SK-N-SH (cell line): ENCODE data around the gene RABEPK. TPM values are rescaled to one million over a fixed set of nuclear protein-coding genes. Genes with fewer than 3 reads are reported as not detected.
"Not testable (repeated sequence)": the region's sequence is repeated elsewhere in the genome, so short reads cannot be mapped to it uniquely, and the experiment has no call there.

Experiments used
- CTCF ChIA-PET: fragments of 300-600, 350-600 bp; formaldehyde crosslinking; extraction: SDS; loops from one replicate; lab custom pipeline; 2021; lab: Yijun Ruan, JAX
- POLR2A ChIA-PET: fragments of 350-600 bp; sonication (Branson Sonifier 250); formaldehyde crosslinking; extraction: SDS; loops from one replicate; lab custom pipeline; 2020; ENCODE audit warnings: antibody characterized with exemption, inconsistent platforms; lab: Yijun Ruan, JAX
- DNase-seq: peaks from one replicate; pipeline ENCODE4 v3.0.0; 2012
- H2AFZ ChIP-seq: fragments of 200-600 bp; sonication (generic); 2 replicates; pipeline ENCODE4 v1.8.1; 2016; ENCODE audit warnings: antibody characterized with exemption, mild to moderate bottlenecking, low read depth
- H3F3A ChIP-seq: fragments of 200-600 bp; sonication (generic); replicated peaks from 2 replicates; pipeline ENCODE3; 2016; ENCODE audit warnings: antibody characterized with exemption, mild to moderate bottlenecking; ENCODE audit not compliant: insufficient read depth
- H3K27ac ChIP-seq, 2 experiments: fragments of 200-500 bp in 1 of 2; fragments of 200-600 bp in 1 of 2; sonication (Bioruptor generic) in 1 of 2; sonication (generic), shearing (Covaris generic) in 1 of 2; 2 replicates each; pipeline versions ENCODE4 v1.5.1 to v1.6.1; 2014 to 2016; ENCODE audit warnings: low read depth in 2 of 2, inconsistent platforms in 1 of 2, low read length in 1 of 2, mild to moderate bottlenecking in 1 of 2, mixed read lengths in 1 of 2
- H3K27me3 ChIP-seq: fragments of 200-600 bp; sonication (generic), shearing (Covaris generic); 2 replicates; pipeline ENCODE4 v1.6.1; 2016; ENCODE audit warnings: mixed run types; ENCODE audit not compliant: insufficient read depth
- H3K36me3 ChIP-seq, 2 experiments: fragments of 200-500 bp in 1 of 2; fragments of 200-600 bp in 1 of 2; sonication (Bioruptor generic) in 1 of 2; sonication (generic) in 1 of 2; replicated peaks in 1 of 2; 2 replicates each; pipeline versions ENCODE3 to v1.5.1; 2014 to 2016; ENCODE audit warnings: low read length in 1 of 2, mild to moderate bottlenecking in 1 of 2; ENCODE audit not compliant: insufficient read depth in 2 of 2, control insufficient read depth in 1 of 2
- H3K4me1 ChIP-seq, 2 experiments: fragments of 200-500 bp in 1 of 2; fragments of 200-600 bp in 1 of 2; sonication (Bioruptor generic) in 1 of 2; sonication (generic), shearing (Covaris generic) in 1 of 2; 2 replicates each; pipeline versions ENCODE4 v1.5.1 to v1.6.1; 2014 to 2016; ENCODE audit warnings: low read depth in 1 of 2, low read length in 1 of 2, mixed run types in 1 of 2; ENCODE audit not compliant: insufficient read depth in 2 of 2, control insufficient read depth in 1 of 2
- H3K4me2 ChIP-seq: fragments of 200-600 bp; sonication (generic), shearing (Covaris generic); 2 replicates; pipeline ENCODE4 v1.6.1; 2017; ENCODE audit warnings: mixed run types
- H3K4me3 ChIP-seq, 2 experiments: fragments of 200-500 bp in 1 of 2; fragments of 200-600 bp in 1 of 2; sonication (Bioruptor generic) in 1 of 2; sonication (generic), shearing (Covaris generic) in 1 of 2; 2 replicates each; pipeline versions ENCODE4 v1.5.1 to v1.8.1; 2014 to 2016; ENCODE audit warnings: low read depth in 2 of 2, inconsistent platforms in 1 of 2, low read length in 1 of 2, mild to moderate bottlenecking in 1 of 2, mixed read lengths in 1 of 2, moderate library complexity in 1 of 2
- H3K79me2 ChIP-seq: fragments of 200-600 bp; sonication (generic); 2 replicates; pipeline ENCODE4 v1.8.1; 2017; ENCODE audit warnings: mild to moderate bottlenecking; ENCODE audit not compliant: insufficient read depth
- H3K9ac ChIP-seq: fragments of 200-600 bp; sonication (generic); 2 replicates; pipeline ENCODE4 v1.6.1; 2017; ENCODE audit warnings: mixed run types
- H3K9me2 ChIP-seq: fragments of 200-600 bp; sonication (generic); 2 replicates; pipeline ENCODE4 v1.6.1; 2017; ENCODE audit warnings: mixed run types
- H3K9me3 ChIP-seq: fragments of 200-600 bp; sonication (generic); 2 replicates; pipeline ENCODE4 v1.6.1; 2017; ENCODE audit warnings: mixed run types, mild to moderate bottlenecking, moderate library complexity
- H4K20me1 ChIP-seq: fragments of 200-600 bp; sonication (generic); 2 replicates; pipeline ENCODE4 v1.6.1; 2017; ENCODE audit warnings: mild to moderate bottlenecking, mixed run types; ENCODE audit not compliant: insufficient read depth
- CTCF ChIP-seq: fragments of 200-600 bp; sonication (generic); IDR thresholded peaks from 2 replicates; pipeline ENCODE4 v1.6.1; 2017; ENCODE audit warnings: antibody characterized with exemption, mild to moderate bottlenecking, moderate library complexity
- EP300 ChIP-seq, 2 experiments: IDR thresholded peaks; 2 replicates each; pipeline versions ENCODE4 v1.4.0 to v1.6.1; 2012; ENCODE audit warnings: borderline replicate concordance in 1 of 2, low read depth in 1 of 2, low read length in 1 of 2
- EZH2phosphoT487 ChIP-seq: fragments of 200-600 bp; sonication (generic); IDR thresholded peaks from 2 replicates; pipeline ENCODE4 v1.6.1; 2017; ENCODE audit warnings: low read depth, mixed run types, mild to moderate bottlenecking, antibody characterized with exemption, moderate library complexity, borderline replicate concordance
- FOXJ3 ChIP-seq: sonication (generic); formaldehyde crosslinking; IDR thresholded peaks from 2 replicates; pipeline ENCODE4 v1.5.1; 2020; ENCODE audit warnings: mild to moderate bottlenecking, missing genetic modification reagents
- FOXM1 ChIP-seq: IDR thresholded peaks from 2 replicates; pipeline ENCODE4 v1.4.0; 2012; ENCODE audit warnings: low read depth, mild to moderate bottlenecking
- GABPA ChIP-seq: IDR thresholded peaks from 2 replicates; pipeline ENCODE4 v1.4.0; 2012; ENCODE audit warnings: low read depth, mild to moderate bottlenecking
- GATA2 ChIP-seq: sonication (generic); formaldehyde crosslinking; IDR thresholded peaks from 2 replicates; pipeline ENCODE4 v1.5.0; 2020; ENCODE audit warnings: mild to moderate bottlenecking, missing genetic modification reagents
- IRF3 ChIP-seq: fragments of 150-350 bp; IDR thresholded peaks from 2 replicates; pipeline ENCODE4 v1.6.1; 2016; ENCODE audit warnings: mild to moderate bottlenecking, low read depth, low read length
- MEF2A ChIP-seq: IDR thresholded peaks from 2 replicates; pipeline ENCODE4 v1.4.0; 2012; ENCODE audit warnings: low read depth, borderline replicate concordance
- MXI1 ChIP-seq: IDR thresholded peaks from 2 replicates; pipeline ENCODE4 v1.6.1; 2012; ENCODE audit warnings: mild to moderate bottlenecking, low read depth, low read length, improper control_type of control experiment
- NFIC ChIP-seq: IDR thresholded peaks from 2 replicates; pipeline ENCODE4 v1.4.0; 2012; ENCODE audit warnings: borderline replicate concordance
- RFX5 ChIP-seq: IDR thresholded peaks from 2 replicates; pipeline ENCODE4 v1.6.1; 2012; ENCODE audit warnings: mild to moderate bottlenecking, improper control_type of control experiment, low read length
- SIN3A ChIP-seq: IDR thresholded peaks from 2 replicates; pipeline ENCODE4 v1.6.1; 2012; ENCODE audit warnings: low read depth, mild to moderate bottlenecking, low read length, moderate library complexity, borderline replicate concordance
- SMC3 ChIP-seq: IDR thresholded peaks from 2 replicates; pipeline ENCODE4 v1.6.1; 2012; ENCODE audit warnings: low read depth, low read length, improper control_type of control experiment
- TCF12 ChIP-seq: IDR thresholded peaks from 2 replicates; pipeline ENCODE4 v1.4.0; 2012
- USF1 ChIP-seq: IDR thresholded peaks from 2 replicates; pipeline ENCODE4 v1.4.0; 2012; ENCODE audit warnings: low read depth, borderline replicate concordance
- WGBS: methylation state at CpG from one replicate; pipeline ENCODE4 v1.1.6; 2017; ENCODE audit warnings: low lambda C conversion rate; 5-methylcytosine and 5-hydroxymethylcytosine counted together
- polyA plus RNA-seq, 3 experiments: library from polyadenylated mRNA; depleted of rRNA; stranded (reverse); fragments of >200 nt; gene quantifications; 2 replicates each; pipeline ENCODE4 v1.2.3, GENCODE V29; 2012
- TF ChIP-seq, protein P1 (sequence below): IDR thresholded peaks from 2 replicates; pipeline ENCODE4; 2012

RABEPK gene
- polyA plus RNA-seq, 1 of the 3 experiments (the other 2 are of a cell fraction), result 55.1 TPM

DNA sequence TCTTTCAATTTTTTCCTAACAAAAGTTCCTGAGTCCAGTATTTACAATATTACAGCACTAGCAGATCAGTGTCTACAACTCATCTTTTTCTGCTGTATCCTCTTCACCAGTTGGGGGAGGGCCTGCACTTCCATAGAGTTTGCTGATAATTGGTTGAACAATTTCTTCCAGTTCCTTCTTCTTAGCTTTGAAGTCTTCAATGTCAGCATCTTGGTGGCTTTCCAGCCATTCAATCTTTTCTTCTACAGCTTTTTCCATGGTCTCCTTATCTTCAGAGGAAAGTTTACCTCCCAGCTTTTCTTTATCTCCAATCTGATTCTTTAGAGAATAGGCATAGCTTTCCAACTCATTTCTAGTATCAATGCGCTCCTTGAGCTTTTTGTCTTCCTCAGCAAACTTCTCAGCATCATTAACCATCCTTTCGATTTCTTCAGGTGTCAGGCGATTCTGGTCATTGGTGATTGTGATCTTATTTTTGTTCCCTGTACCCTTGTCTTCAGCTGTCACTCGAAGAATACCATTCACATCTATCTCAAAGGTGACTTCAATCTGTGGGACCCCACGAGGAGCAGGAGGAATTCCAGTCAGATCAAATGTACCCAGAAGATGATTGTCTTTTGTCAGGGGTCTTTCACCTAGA, 36.3 kb downstream of the RABEPK start:
- H3K79me2 ChIP-seq, result peaks cover 65% of the 10 kb centered on the region
- TF ChIP-seq CTCF, result 0 out of 2 replicates have a peak, but pooled peaks have one; percentile 14
- H2AFZ ChIP-seq, POLR2A ChIA-PET, H3K27me3 ChIP-seq, H3K9me3 ChIP-seq, H3K9ac ChIP-seq, DNase-seq, H3K9me2 ChIP-seq: not testable (repeated sequence)
- H3K36me3 ChIP-seq, result peaks cover 51 to 70% of the 10 kb centered on the region in 2 experiments
- peak overlapping the region in 1 of 2 experiments; percentile 96; a peak in 2 of 4 replicates for H3K27ac ChIP-seq
- CTCF ChIA-PET, result interaction anchor here (2.0 kb wide), 1 partner anchor 33 kb away, joined by 5 read pairs; no protein-coding TSS in a partner anchor
- peak overlapping the region; percentile 92 for H3K4me2 ChIP-seq
- peaks cover 17 to 24% of the 10 kb centered on the region in 2 experiments for H3K4me1 ChIP-seq
- peak overlapping the region; percentile 15 to 32; a peak in 3 of 4 replicates for H3K4me3 ChIP-seq
- peaks cover 50% of the 10 kb centered on the region for H3F3A ChIP-seq
- WGBS, result 77% methylated on average over 5 of the region's 5 CpGs
- H4K20me1 ChIP-seq, result peaks cover 70% of the 10 kb centered on the region

- Histone ChIP-seq H3K27ac (peak overlapping the region in 1 of 2 experiments; percentile 96; a peak in 1 of 4 replicates), H3K9ac (peak overlapping the region; percentile 98), H3K9me2 (no peaks in the 10 kb centered on the region), H3K4me2 (peak overlapping the region; percentile 92), H3K27me3 (no peaks in the 10 kb centered on the region), H4K20me1 (peaks cover 70% of the 10 kb centered on the region), H3K9me3 (no peaks in the 10 kb centered on the region), H3K36me3 (peaks cover 48 to 63% of the 10 kb centered on the region in 2 experiments), H2AFZ (no peak overlapping the region), H3K4me3 (peak overlapping the region; percentile 83 to 100), H3K79me2 (peaks cover 75% of the 10 kb centered on the region), H3K4me1 (peaks cover 20 to 30% of the 10 kb centered on the region in 2 experiments), H3F3A (peaks cover 54% of the 10 kb centered on the region)
- no peak for DNase-seq
- POLR2A ChIA-PET, result interaction anchor here (1.3 kb wide), 1 partner anchor 48 kb away, joined by 3 read pairs; no protein-coding TSS in a partner anchor
- 81% methylated on average over 7 of the region's 7 CpGs for WGBS
- CTCF ChIA-PET, result interaction anchor here (2.0 kb wide), 1 partner anchor 31 kb away, joined by 5 read pairs; no protein-coding TSS in a partner anchor
- TF ChIP-seq MXI1 (no peak), NFIC (no peak), IRF3 (no peak), EP300 (IDR thresholded peaks at IDR 0.05; ENCODE audit: borderline replicate concordance in 1 of 2, low read depth in 1 of 2, low read length in 1 of 2) (no peak), RFX5 (no peak), EZH2phosphoT487 (no peak), SMC3 (no peak), FOXJ3 (CRISPR knock-in tag) (no peak), CTCF (no peak), SIN3A (no peak), GATA2 (CRISPR knock-in tag) (no peak), MEF2A (no peak), TCF12 (no peak), USF1 (no peak), FOXM1 (no peak), GABPA (no peak)
- TF ChIP-seq, protein P1, sequence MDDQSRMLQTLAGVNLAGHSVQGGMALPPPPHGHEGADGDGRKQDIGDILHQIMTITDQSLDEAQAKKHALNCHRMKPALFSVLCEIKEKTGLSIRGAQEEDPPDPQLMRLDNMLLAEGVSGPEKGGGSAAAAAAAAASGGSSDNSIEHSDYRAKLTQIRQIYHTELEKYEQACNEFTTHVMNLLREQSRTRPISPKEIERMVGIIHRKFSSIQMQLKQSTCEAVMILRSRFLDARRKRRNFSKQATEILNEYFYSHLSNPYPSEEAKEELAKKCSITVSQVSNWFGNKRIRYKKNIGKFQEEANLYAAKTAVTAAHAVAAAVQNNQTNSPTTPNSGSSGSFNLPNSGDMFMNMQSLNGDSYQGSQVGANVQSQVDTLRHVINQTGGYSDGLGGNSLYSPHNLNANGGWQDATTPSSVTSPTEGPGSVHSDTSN, result no peak
Measured at GRCh38 chr9:125238127-125238914, 38.0 kb downstream of the RABEPK start.
